Measurements from ENCODE around the gene MRM3. TPM values are rescaled to one million over a fixed set of nuclear protein-coding genes. Genes with fewer than 3 reads are reported as not detected.

MRM3 gene
- total and polyA plus RNA-seq, 2 of the 4 experiments (the other 2 are of a cell fraction) = 9.0 to 15.2 TPM

DNA sequence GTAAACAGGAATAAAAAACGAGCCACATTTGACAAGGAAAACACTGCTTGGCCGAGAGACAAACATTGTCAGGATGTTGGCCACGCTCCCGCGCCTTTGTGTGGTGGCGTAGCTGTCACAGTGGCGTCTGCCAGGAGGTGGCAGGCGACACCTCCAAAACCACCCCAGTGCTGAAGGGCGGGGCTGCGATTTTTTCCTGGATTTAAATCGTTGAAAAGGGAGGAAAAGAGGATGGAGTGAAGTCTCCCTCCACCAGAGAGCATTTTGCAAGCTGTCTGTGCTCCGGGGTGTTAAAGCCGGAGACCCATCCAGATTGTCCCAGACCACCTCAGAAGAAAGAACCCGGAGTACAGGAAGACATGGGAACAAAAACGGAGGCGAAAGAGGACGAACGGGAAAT is 12.7 kb downstream of the MRM3 start (continued):
- TF ChIP-seq, protein P1, sequence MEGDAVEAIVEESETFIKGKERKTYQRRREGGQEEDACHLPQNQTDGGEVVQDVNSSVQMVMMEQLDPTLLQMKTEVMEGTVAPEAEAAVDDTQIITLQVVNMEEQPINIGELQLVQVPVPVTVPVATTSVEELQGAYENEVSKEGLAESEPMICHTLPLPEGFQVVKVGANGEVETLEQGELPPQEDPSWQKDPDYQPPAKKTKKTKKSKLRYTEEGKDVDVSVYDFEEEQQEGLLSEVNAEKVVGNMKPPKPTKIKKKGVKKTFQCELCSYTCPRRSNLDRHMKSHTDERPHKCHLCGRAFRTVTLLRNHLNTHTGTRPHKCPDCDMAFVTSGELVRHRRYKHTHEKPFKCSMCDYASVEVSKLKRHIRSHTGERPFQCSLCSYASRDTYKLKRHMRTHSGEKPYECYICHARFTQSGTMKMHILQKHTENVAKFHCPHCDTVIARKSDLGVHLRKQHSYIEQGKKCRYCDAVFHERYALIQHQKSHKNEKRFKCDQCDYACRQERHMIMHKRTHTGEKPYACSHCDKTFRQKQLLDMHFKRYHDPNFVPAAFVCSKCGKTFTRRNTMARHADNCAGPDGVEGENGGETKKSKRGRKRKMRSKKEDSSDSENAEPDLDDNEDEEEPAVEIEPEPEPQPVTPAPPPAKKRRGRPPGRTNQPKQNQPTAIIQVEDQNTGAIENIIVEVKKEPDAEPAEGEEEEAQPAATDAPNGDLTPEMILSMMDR (conservative IDR thresholded peaks at IDR 0.05; ENCODE audit: low read depth, low read length) = peak; percentile 63

DNA sequence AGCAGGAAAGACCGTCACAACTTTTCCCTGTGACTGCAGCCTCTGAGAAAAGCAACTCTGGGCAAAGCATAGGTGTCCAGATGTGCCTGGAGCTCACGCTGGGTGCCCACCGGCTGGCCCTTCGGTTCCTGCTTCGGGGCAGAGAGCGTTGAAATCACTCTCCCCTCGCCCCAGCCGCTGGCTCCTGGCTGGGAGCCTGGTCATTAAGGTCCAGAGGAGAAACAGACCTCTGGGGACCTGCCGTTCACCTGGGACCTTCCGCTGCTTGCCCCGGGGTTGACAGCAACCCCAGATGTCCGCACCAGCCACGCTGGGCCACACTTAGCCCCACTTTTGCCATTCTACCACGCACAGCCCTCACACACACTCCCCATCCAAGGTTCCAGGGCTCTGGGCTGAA is 13.1 kb downstream of the MRM3 start:
- WGBS, 2 experiments (ENCODE audit: extremely low coverage in 2 of 2, insufficient read length in 1 of 2) = 85% methylated on average over 10 of the region's 14 CpGs; no CpG with 5 or more reads in 1 of the 2 experiments
- TF ChIP-seq SMC3 (IDR thresholded peaks at IDR 0.05; ENCODE audit: low read depth, low read length) (no peak), RFX5 (IDR thresholded peaks at IDR 0.05; ENCODE audit: low read depth, low read length) (no peak), NFE2L2 (IDR thresholded peaks at IDR 0.05; ENCODE audit: low read depth, low read length) (no peak), MXI1 (IDR thresholded peaks at IDR 0.05; ENCODE audit: borderline replicate concordance, low read depth, low read length) (no peak), MAZ (IDR thresholded peaks at IDR 0.05; ENCODE audit: borderline replicate concordance, low read depth, low read length) (no peak), BHLHE40 (IDR thresholded peaks at IDR 0.05; ENCODE audit: low read depth, low read length) (no peak)
- TF ChIP-seq, protein P2, sequence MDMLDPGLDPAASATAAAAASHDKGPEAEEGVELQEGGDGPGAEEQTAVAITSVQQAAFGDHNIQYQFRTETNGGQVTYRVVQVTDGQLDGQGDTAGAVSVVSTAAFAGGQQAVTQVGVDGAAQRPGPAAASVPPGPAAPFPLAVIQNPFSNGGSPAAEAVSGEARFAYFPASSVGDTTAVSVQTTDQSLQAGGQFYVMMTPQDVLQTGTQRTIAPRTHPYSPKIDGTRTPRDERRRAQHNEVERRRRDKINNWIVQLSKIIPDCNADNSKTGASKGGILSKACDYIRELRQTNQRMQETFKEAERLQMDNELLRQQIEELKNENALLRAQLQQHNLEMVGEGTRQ (IDR thresholded peaks at IDR 0.05; ENCODE audit: low read depth, low read length) = no peak
- TF ChIP-seq, protein P3, sequence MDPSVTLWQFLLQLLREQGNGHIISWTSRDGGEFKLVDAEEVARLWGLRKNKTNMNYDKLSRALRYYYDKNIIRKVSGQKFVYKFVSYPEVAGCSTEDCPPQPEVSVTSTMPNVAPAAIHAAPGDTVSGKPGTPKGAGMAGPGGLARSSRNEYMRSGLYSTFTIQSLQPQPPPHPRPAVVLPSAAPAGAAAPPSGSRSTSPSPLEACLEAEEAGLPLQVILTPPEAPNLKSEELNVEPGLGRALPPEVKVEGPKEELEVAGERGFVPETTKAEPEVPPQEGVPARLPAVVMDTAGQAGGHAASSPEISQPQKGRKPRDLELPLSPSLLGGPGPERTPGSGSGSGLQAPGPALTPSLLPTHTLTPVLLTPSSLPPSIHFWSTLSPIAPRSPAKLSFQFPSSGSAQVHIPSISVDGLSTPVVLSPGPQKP (IDR thresholded peaks at IDR 0.05; ENCODE audit: borderline replicate concordance, low read depth, low read length) = no peak

More for the DNA sequence above, 13.1 kb downstream of the MRM3 start:
- Histone ChIP-seq H3K4ac (ENCODE audit: low read depth, low read length) (peak overlapping the region; percentile 6; the same call in 1 of the 2 replicates), H2AK5ac (ENCODE audit: low read depth, low read length) (no peak overlapping the region), H3K9me3 (ENCODE audit: control insufficient read depth, insufficient read depth, low read length) (no peaks in the 10 kb centered on the region), H2AK9ac (replicated peaks; ENCODE audit: low read depth, low read length, poor library complexity) (no peak overlapping the region), H4K91ac (ENCODE audit: insufficient read depth, low read depth, low read length) (0 out of 2 replicates have a peak overlapping the region, but pooled peaks have one; percentile 26), H3K4me3 (ENCODE audit: insufficient read depth, low read depth, low read length) (no peak overlapping the region), H2BK15ac (ENCODE audit: low read depth, low read length) (no peak overlapping the region), H3K9ac (ENCODE audit: low read depth, low read length) (no peak overlapping the region), H3K23ac (ENCODE audit: low read depth, low read length) (no peak overlapping the region), H3K14ac (replicated peaks; ENCODE audit: low read depth, low read length) (peak overlapping the region; percentile 10; the same call in 1 of the 2 replicates), H4K5ac (ENCODE audit: low read depth, low read length) (peak overlapping the region; percentile 16; the same call in 1 of the 2 replicates), H3K9me1 (ENCODE audit: insufficient read depth, low read length) (peaks cover 4% of the 10 kb centered on the region; the same call in 1 of the 2 replicates), H2BK5ac (ENCODE audit: low read depth, low read length, poor library complexity, severe bottlenecking) (no peak overlapping the region), H3K27me3 (ENCODE audit: control insufficient read depth, insufficient read depth, low read length) (no peaks in the 10 kb centered on the region), H2AFZ (replicated peaks; ENCODE audit: low read length, poor library complexity) (peak overlapping the region; percentile 27), H4K8ac (ENCODE audit: low read depth in 2 of 2, low read length in 2 of 2) (peak overlapping the region in 1 of 2 experiments; percentile 10; a peak in 1 of 4 replicates), H3K4me1 (ENCODE audit: control insufficient read depth, insufficient read depth, low read length) (peaks cover 12% of the 10 kb centered on the region; the same call in 1 of the 2 replicates), H3K18ac (ENCODE audit: low read depth, low read length) (no peak overlapping the region), H3K56ac (ENCODE audit: extremely low read depth, insufficient read depth, low read length) (no peak overlapping the region), H2BK120ac (ENCODE audit: low read depth, low read length) (no peak overlapping the region), H3K27ac (ENCODE audit: insufficient read depth, low read length) (peak overlapping the region; percentile 19), H3K79me1 (ENCODE audit: low read depth in 1 of 2, low read length in 2 of 2) (peaks cover 4 to 21% of the 10 kb centered on the region in 2 experiments; a peak in 3 of 4 replicates), H3K4me2 (ENCODE audit: low read depth, low read length) (0 out of 2 replicates have a peak overlapping the region, but pooled peaks have one; percentile 1), H2BK20ac (ENCODE audit: low read depth, low read length) (0 out of 2 replicates have a peak overlapping the region, but pooled peaks have one; percentile 9), H4K20me1 (ENCODE audit: insufficient read depth, low read length) (peaks cover 29% of the 10 kb centered on the region), H3K36me3 (ENCODE audit: control insufficient read depth, insufficient read depth, low read length) (peaks cover 50% of the 10 kb centered on the region)
- intact Hi-C loops (cut with micrococcal nuclease) = loop anchor here (10.0 kb wide), 1 partner anchor 110 kb away; no protein-coding TSS in a partner anchor
- no TSS peak for BruUV-seq (replicated peaks)
- ChIA-PET CTCF (interaction anchor here (0.6 to 2.9 kb wide), 4 partner anchors 9 to 186 kb away, joined by 3 to 14 read pairs (median 4); no protein-coding TSS in a partner anchor), POLR2A (ENCODE audit: unreplicated experiment) (interaction anchor here (0.7 kb wide), 1 partner anchor 8 kb away, joined by 7 read pairs; no protein-coding TSS in a partner anchor)
- ATAC-seq (ENCODE audit: low read depth) (no peak), DNase-seq (no peak)
- dilution Hi-C loops (cut with HindIII; ENCODE audit: low sequenced_read_pairs, unreplicated experiment) = loop anchor here (25.0 kb wide), 1 partner anchor 192 kb away; the partner anchor contains the start of genes NXN and TIMM22
- in situ Hi-C loops (cut with MboI; ENCODE audit: low sequenced_read_pairs) = no loop called here

Data from IMR-90 (cell line).